Panc1 (cell line): ENCODE results near the gene SUFU. TPM values are rescaled to one million over a fixed set of nuclear protein-coding genes. Genes with fewer than 3 reads are reported as not detected.

Experiments
- ATAC-seq: fragments of 200-7000 bp; cut with Tn5 transposase; 2 replicates; pipeline ENCODE4 v1.9.1; 2020; ENCODE audit warnings: mild to moderate bottlenecking, moderate library complexity
- BruUV-seq: library from RNA; stranded (reverse); fragments of 400-500 nt; replicated peaks from 2 replicates; lab custom pipeline; 2021; lab: Mats Ljungman, UMichigan
- CTCF ChIA-PET: fragments of 300-600 bp; sonication (Branson Sonifier 250); formaldehyde crosslinking; loops from one replicate; lab custom pipeline; 2022; ENCODE audit warnings: antibody characterized with exemption; lab: Charles Lee
- POLR2A ChIA-PET: fragments of 300-600 bp; sonication (Branson Sonifier 250); formaldehyde crosslinking; loops from one replicate; lab custom pipeline; 2022; ENCODE audit warnings: antibody characterized with exemption; lab: Charles Lee
- DNase-seq: peaks from one replicate; pipeline ENCODE4 v3.0.0-alpha.2; 2010; ENCODE audit warnings: low read depth, low spot score
- H3K27ac ChIP-seq: 2 replicates; pipeline ENCODE4 v1.5.1; 2011; ENCODE audit warnings: mild to moderate bottlenecking, low read length, inconsistent platforms
- H3K27me3 ChIP-seq: fragments of 200-500 bp; sonication (Bioruptor generic); 2 replicates; pipeline ENCODE4 v1.6.0; 2014; ENCODE audit warnings: low read length, inconsistent platforms; ENCODE audit not compliant: control insufficient read depth, insufficient read depth
- H3K36me3 ChIP-seq: fragments of 200-500 bp; sonication (Bioruptor generic); 2 replicates; pipeline ENCODE4 v1.5.1; 2014; ENCODE audit warnings: inconsistent platforms, mild to moderate bottlenecking, low read length, moderate library complexity; ENCODE audit not compliant: control insufficient read depth, insufficient read depth
- H3K4me1 ChIP-seq: 2 replicates; pipeline ENCODE4 v1.5.1; 2011; ENCODE audit warnings: inconsistent platforms, mild to moderate bottlenecking, low read length, moderate library complexity; ENCODE audit not compliant: control insufficient read depth, insufficient read depth
- H3K4me3 ChIP-seq, 2 experiments: 2 replicates each; pipeline ENCODE4 v1.5.1; 2011 to 2012; ENCODE audit warnings: low read depth in 2 of 2, low read length in 2 of 2, mild to moderate bottlenecking in 2 of 2, inconsistent platforms in 1 of 2, moderate library complexity in 1 of 2
- H3K9me3 ChIP-seq: fragments of 200-500 bp; sonication (Bioruptor generic); 2 replicates; pipeline ENCODE4 v1.5.1; 2014; ENCODE audit warnings: low read depth, mild to moderate bottlenecking, inconsistent platforms, low read length, moderate library complexity; ENCODE audit not compliant: control insufficient read depth, insufficient read depth
- POLR2AphosphoS5 ChIP-seq: IDR thresholded peaks from 2 replicates; pipeline ENCODE4 v1.6.1; 2012; ENCODE audit warnings: mild to moderate bottlenecking, low read depth, low read length, moderate library complexity
- SIN3A ChIP-seq: IDR thresholded peaks from 2 replicates; pipeline ENCODE4 v1.6.1; 2012; ENCODE audit warnings: low read depth, mild to moderate bottlenecking, low read length, moderate library complexity, borderline replicate concordance; ENCODE audit not compliant: insufficient read depth
- TCF7L2 ChIP-seq: IDR thresholded peaks from 2 replicates; pipeline ENCODE4 v1.6.1; 2011; ENCODE audit warnings: mild to moderate bottlenecking, low read depth, low read length, inconsistent platforms
- in situ Hi-C: cut with HindIII; loops from 2 replicates; pipeline ENCODE4 v1.10.0; 2016; ENCODE audit warnings: low sequenced_read_pairs, low pct_unique_long_range_greater_than_20kb
- intact Hi-C: fragments of 100-400 bp; cut with micrococcal nuclease; formaldehyde crosslinking; loops from one replicate; pipeline ENCODE4 v1.10.0; 2022; ENCODE audit not compliant: unreplicated experiment
- total RNA-seq: library from RNA; stranded (reverse); gene quantifications from one replicate; pipeline ENCODE4 v1.2.1, GENCODE V29; 2021; ENCODE audit not compliant: unreplicated experiment
- TF ChIP-seq, protein P1 (sequence below), 2 experiments: IDR thresholded peaks; 2 replicates each; pipeline ENCODE4 v1.6.1; 2011 to 2012; ENCODE audit warnings: low read depth in 2 of 2, control low read depth in 1 of 2, low read length in 1 of 2, mild to moderate bottlenecking in 1 of 2, moderate library complexity in 1 of 2; ENCODE audit not compliant: insufficient read depth in 1 of 2
- TF ChIP-seq, protein P2 (sequence below): fragments of 450-650 bp; IDR thresholded peaks from 2 replicates; pipeline ENCODE4 v1.5.1; 2017; ENCODE audit warnings: mild to moderate bottlenecking

Gene SUFU
- total RNA-seq, 1 experiment from 2014 or later, result 9.5 TPM

- Histone ChIP-seq H3K36me3 (no peaks in the 10 kb centered on the region), H3K27ac (peak overlapping the region; percentile 24; the same call in 1 of the 2 replicates), H3K4me3 (no peak overlapping the region), H3K4me1 (peaks cover 41% of the 10 kb centered on the region), H3K27me3 (no peaks in the 10 kb centered on the region), H3K9me3 (no peaks in the 10 kb centered on the region)
- ATAC-seq (no peak), DNase-seq (no peak)
- ChIA-PET CTCF (no interaction called here), POLR2A (interaction anchor here (0.8 kb wide), 1 partner anchor 18 kb away, joined by 3 read pairs; no protein-coding TSS in a partner anchor)
- BruUV-seq, result no TSS peak
- in situ Hi-C loops, result no loop called here
- intact Hi-C loops, result no loop called here
- no peak for TF ChIP-seq POLR2AphosphoS5
- TF ChIP-seq, protein P1, sequence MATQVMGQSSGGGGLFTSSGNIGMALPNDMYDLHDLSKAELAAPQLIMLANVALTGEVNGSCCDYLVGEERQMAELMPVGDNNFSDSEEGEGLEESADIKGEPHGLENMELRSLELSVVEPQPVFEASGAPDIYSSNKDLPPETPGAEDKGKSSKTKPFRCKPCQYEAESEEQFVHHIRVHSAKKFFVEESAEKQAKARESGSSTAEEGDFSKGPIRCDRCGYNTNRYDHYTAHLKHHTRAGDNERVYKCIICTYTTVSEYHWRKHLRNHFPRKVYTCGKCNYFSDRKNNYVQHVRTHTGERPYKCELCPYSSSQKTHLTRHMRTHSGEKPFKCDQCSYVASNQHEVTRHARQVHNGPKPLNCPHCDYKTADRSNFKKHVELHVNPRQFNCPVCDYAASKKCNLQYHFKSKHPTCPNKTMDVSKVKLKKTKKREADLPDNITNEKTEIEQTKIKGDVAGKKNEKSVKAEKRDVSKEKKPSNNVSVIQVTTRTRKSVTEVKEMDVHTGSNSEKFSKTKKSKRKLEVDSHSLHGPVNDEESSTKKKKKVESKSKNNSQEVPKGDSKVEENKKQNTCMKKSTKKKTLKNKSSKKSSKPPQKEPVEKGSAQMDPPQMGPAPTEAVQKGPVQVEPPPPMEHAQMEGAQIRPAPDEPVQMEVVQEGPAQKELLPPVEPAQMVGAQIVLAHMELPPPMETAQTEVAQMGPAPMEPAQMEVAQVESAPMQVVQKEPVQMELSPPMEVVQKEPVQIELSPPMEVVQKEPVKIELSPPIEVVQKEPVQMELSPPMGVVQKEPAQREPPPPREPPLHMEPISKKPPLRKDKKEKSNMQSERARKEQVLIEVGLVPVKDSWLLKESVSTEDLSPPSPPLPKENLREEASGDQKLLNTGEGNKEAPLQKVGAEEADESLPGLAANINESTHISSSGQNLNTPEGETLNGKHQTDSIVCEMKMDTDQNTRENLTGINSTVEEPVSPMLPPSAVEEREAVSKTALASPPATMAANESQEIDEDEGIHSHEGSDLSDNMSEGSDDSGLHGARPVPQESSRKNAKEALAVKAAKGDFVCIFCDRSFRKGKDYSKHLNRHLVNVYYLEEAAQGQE (IDR thresholded peaks at IDR 0.05; ENCODE audit: insufficient read depth in 1 of 2, low read depth in 2 of 2, low read length in 1 of 2), result no peak
- TF ChIP-seq, protein P2, sequence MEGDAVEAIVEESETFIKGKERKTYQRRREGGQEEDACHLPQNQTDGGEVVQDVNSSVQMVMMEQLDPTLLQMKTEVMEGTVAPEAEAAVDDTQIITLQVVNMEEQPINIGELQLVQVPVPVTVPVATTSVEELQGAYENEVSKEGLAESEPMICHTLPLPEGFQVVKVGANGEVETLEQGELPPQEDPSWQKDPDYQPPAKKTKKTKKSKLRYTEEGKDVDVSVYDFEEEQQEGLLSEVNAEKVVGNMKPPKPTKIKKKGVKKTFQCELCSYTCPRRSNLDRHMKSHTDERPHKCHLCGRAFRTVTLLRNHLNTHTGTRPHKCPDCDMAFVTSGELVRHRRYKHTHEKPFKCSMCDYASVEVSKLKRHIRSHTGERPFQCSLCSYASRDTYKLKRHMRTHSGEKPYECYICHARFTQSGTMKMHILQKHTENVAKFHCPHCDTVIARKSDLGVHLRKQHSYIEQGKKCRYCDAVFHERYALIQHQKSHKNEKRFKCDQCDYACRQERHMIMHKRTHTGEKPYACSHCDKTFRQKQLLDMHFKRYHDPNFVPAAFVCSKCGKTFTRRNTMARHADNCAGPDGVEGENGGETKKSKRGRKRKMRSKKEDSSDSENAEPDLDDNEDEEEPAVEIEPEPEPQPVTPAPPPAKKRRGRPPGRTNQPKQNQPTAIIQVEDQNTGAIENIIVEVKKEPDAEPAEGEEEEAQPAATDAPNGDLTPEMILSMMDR, result no peak
- no peak for TF ChIP-seq SIN3A
- no peak for TF ChIP-seq TCF7L2
These were observed 122.4 kb downstream of the SUFU start for GRCh38 chr10:102626026-102626685.

GRCh38 chr10:102627291-102627735 is 123.5 kb downstream of the SUFU start:
- no peak for DNase-seq
- intact Hi-C loops (no loop called here), in situ Hi-C loops (no loop called here)
- no peaks in the 10 kb centered on the region for H3K36me3 ChIP-seq
- H3K4me1 ChIP-seq, result peaks cover 36% of the 10 kb centered on the region
- peak; percentile 11; the same call in 1 of the 2 replicates for ATAC-seq
- ChIA-PET CTCF (no interaction called here), POLR2A (interaction anchor here (0.5 kb wide), 1 partner anchor 67 kb away, joined by 3 read pairs; no protein-coding TSS in a partner anchor)
- no peak overlapping the region for H3K4me3 ChIP-seq
- peak overlapping the region; percentile 69 for H3K27ac ChIP-seq
- H3K27me3 ChIP-seq, result no peaks in the 10 kb centered on the region
- TF ChIP-seq, protein P2, result no peak
- TF ChIP-seq SIN3A, result no peak
- no peak for TF ChIP-seq TCF7L2
- no peak for TF ChIP-seq POLR2AphosphoS5
- TF ChIP-seq, protein P1 (IDR thresholded peaks at IDR 0.05; ENCODE audit: insufficient read depth in 1 of 2, low read depth in 2 of 2, low read length in 1 of 2), result no peak
- no peaks in the 10 kb centered on the region for H3K9me3 ChIP-seq
- no TSS peak for BruUV-seq
